ENCODE results near the gene DNTT.

DNTT gene

DNA sequence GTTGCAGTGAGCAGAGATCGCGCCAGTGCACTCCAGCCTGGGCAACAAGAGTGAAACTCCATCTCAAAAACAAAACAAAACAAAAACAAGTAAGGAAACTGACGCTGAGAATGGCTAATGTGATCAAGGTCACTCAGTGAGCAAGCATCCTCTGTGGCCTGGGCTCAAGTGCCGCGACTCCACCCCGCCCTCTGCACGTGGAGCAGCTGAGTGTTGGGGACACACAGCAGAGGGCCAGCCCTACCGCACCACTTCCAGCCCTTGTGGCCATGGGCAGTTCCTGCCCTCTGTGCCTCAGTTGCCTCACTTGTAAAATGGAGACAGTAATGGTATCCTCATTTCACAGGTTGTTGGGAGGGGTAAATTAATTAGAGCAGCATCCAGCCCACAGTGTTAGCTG is 75.5 kb downstream of the DNTT start:
- DNase-seq (ENCODE audit: low spot score) = no peak

DNA sequence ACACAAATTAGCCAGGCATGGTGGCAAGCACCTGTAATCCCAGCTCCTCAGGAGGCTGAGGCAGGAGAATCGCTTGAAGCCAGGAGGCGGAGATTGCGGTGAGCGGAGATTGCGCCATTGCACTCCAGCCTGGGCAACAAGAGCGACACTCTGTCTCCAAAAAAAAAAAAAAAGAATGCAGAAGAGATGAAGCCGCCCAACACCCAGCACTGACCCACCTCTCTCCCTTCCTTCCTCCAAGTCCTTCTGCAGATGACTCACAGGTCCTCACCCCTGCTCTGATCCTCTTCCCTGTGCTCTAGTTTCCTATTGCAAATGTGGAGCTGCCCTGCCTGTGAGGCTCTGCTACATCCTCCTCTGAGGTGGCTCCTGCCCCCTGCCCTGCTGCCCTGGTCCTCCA is 76.6 kb downstream of the DNTT start:
- no peak for DNase-seq (ENCODE audit: low spot score)

DNA sequence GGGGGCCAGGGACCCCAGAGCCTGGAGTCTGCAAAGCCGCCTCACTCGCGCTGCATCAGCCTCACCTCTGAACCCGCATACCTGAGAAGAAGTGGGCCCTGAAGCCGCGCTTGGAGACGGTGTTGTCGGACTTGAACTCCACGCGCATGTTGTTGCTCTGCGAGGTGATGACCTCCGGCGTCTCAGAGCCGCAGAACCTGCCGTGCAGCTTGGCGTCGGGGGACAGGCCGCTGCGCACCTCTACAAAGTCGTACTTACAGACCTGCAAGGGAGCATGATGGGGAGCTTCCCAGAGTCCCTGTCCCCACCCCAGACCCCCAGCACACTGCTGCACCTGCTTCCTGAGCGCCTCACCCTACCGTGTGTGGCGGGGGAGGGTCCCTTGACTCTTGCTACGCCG is 80.3 kb downstream of the DNTT start:
- DNase-seq (ENCODE audit: low spot score) = no peak

DNA sequence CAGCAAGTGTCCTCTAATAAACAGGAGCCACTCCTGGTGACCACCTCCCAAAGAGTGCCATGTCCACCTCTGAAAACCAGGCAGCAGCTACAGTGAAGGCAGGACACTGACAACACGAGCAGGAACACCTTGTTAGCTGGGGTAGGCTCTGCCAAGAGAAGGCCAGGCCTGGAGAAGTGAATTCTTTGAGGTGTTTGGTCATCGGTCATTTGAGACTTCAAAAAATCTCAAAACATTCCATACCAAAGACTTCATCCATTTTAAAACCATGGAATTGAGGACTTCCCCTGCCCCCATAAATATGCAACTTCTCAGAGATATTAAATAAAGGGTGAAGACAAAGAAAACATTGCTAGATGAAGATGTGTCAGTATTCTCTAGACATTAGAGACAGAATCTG is 82.9 kb downstream of the DNTT start:
- DNase-seq (ENCODE audit: low spot score) = no peak

DNA sequence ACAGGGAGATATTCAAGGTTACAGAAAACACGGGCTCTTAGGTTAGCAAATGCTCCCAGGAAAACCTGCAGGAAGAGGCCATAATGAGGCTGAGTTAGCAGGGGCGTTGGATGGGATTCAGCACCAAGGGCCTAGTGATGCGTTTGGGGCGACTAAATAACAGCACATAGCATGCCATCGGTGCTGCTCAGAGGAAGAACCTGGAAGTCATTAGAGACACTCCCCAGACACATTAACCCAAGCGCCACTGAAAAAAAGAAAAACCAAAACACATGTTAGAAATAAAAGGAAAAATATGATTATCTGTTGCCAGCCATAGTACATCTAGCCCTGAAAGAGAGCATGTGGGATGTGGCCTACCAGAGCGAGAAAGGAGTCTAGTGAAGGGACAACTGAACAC is 83.4 kb downstream of the DNTT start:
- no peak for DNase-seq (ENCODE audit: low spot score)

Measured in HuH-7.5 (cell line).